Neutrophil (primary cell): ENCODE measurements around the gene RESP18.
A peak's percentile ranks its signal among the peaks of the same experiment; 100 is the strongest.

Experiments
- H3K27ac ChIP-seq: fragments of 200-600 bp; sonication (generic); 2 replicates; pipeline ENCODE4 v1.5.1; 2016; ENCODE audit warnings: mild to moderate bottlenecking, moderate library complexity
- H3K27me3 ChIP-seq: fragments of 200-600 bp; sonication (generic); 2 replicates; pipeline ENCODE4 v1.6.0; 2016; ENCODE audit warnings: mild to moderate bottlenecking
- H3K36me3 ChIP-seq: fragments of 200-600 bp; sonication (generic); 2 replicates; pipeline ENCODE4 v1.5.1; 2017
- H3K4me1 ChIP-seq, 2 experiments: fragments of 200-600 bp in 1 of 2; sonication (generic) in 1 of 2; 1 replicate in 1 of 2; 2 replicates in 1 of 2; pipeline versions ENCODE4 v1.5.1 to v1.6.1; 2013 to 2016; ENCODE audit warnings: low read depth in 1 of 2, low read length in 1 of 2, mild to moderate bottlenecking in 1 of 2, moderate library complexity in 1 of 2; ENCODE audit not compliant: control insufficient read depth in 1 of 2, insufficient read depth in 1 of 2
- H3K4me3 ChIP-seq, 2 experiments: fragments of 200-600 bp in 1 of 2; sonication (generic) in 1 of 2; 1 replicate in 1 of 2; 2 replicates in 1 of 2; pipeline ENCODE4 v1.5.1; 2013 to 2016; ENCODE audit warnings: low read depth in 1 of 2, low read length in 1 of 2, mild to moderate bottlenecking in 1 of 2, moderate library complexity in 1 of 2
- H3K9me3 ChIP-seq: fragments of 200-600 bp; sonication (generic); 2 replicates; pipeline ENCODE4 v1.5.1; 2016
- TF ChIP-seq, protein P1 (sequence below): fragments of 200-600 bp; sonication (generic); IDR thresholded peaks from 2 replicates; pipeline ENCODE4 v1.5.1; 2016; ENCODE audit warnings: antibody characterized with exemption

The RESP18 gene

DNA sequence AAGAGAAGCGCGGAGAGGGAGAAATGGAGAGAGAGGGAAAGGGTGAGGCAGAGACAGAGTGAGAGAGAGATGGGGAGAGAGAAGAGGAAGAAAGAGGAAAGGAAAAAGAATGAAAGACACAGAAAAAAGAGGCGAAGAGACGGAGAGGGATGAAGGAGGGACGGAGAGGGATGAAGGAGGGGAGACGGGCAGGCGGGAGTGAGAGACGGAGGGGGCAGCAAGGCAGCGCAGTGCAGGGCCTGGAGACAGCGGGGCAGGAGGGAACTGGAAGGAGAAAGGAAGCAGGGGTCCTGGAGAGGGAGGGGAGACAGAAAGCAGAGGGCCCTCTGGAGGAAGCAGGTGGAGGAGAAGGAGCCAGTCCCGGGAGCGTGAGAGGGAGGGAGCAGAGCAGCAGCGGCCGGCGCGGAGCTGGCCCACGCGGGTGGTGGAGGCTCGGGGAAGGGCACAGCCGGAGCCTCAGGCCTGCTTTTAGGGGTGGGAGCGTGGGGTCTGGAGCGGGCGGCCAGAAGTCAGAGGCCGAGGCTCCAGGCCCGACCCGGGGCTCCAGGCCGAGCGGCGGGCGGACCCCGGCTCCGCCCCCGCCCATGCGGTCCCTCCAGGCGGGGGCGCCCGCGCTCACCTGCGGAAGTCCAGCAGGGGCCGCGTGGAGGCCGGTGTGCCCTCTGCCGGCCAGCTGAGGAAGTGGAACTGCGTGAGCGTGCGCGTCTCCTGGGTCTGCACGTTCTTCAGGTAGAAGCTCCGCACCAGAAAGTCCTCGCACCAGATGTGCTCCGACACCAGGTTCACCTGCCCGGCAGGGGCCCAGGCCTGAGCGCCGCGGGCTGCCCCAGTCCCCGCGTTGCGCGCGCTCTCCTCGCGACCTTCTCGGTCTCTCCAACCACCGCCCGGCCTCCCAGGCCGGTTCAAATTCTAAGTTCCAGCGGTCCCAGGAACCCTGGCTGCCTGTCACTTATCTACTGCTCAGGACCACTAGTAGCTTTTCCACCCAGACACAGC is 37.9 kb downstream of the RESP18 start:
- Histone ChIP-seq H3K27me3 (peaks cover 94% of the 10 kb centered on the region), H3K36me3 (no peaks in the 10 kb centered on the region), H3K9me3 (no peaks in the 10 kb centered on the region), H3K4me3 (peak overlapping the region; percentile 66 to 85), H3K27ac (peak overlapping the region; percentile 44), H3K4me1 (peaks cover 11 to 16% of the 10 kb centered on the region in 2 experiments)
- TF ChIP-seq, protein P1, sequence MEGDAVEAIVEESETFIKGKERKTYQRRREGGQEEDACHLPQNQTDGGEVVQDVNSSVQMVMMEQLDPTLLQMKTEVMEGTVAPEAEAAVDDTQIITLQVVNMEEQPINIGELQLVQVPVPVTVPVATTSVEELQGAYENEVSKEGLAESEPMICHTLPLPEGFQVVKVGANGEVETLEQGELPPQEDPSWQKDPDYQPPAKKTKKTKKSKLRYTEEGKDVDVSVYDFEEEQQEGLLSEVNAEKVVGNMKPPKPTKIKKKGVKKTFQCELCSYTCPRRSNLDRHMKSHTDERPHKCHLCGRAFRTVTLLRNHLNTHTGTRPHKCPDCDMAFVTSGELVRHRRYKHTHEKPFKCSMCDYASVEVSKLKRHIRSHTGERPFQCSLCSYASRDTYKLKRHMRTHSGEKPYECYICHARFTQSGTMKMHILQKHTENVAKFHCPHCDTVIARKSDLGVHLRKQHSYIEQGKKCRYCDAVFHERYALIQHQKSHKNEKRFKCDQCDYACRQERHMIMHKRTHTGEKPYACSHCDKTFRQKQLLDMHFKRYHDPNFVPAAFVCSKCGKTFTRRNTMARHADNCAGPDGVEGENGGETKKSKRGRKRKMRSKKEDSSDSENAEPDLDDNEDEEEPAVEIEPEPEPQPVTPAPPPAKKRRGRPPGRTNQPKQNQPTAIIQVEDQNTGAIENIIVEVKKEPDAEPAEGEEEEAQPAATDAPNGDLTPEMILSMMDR, result peak; percentile 99

DNA sequence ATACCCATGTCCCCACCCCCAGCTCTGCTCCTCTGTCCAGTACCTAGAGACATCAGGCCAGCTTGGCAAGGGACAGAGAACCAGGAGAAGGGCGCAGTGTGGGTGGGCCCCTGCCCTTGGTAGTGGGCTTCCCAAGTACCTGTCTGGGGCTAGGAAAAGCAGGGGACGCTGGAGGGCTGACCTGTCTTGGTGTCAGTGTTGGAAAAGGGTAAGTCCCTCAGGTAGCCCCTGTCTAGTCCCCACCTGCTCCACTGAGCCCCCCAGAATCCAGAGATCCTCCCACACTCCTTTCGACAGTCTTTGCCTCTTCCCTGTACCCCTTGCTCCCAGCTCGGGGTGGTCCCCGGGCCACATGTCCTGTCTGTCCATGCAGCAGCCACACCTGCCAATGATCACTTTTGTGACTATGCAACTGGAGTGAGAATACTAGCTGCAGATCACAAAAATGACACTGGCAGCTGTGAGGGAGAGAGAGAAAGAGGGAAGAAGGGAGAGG is 38.8 kb downstream of the RESP18 start:
- TF ChIP-seq, protein P1, result no peak

GRCh38 chr2:219292616-219293015 is 39.9 kb downstream of the RESP18 start:
- no peak overlapping the region for H3K27ac ChIP-seq
- H3K4me1 ChIP-seq, result peaks cover 11% of the 10 kb centered on the region in 2 experiments
- TF ChIP-seq, protein P1, result no peak

More for the DNA sequence above, 38.8 kb downstream of the RESP18 start:
- H3K27me3 ChIP-seq, result peaks cover 87% of the 10 kb centered on the region
- H3K4me1 ChIP-seq, result peaks cover 11 to 14% of the 10 kb centered on the region in 2 experiments
- peak overlapping the region in 1 of 2 experiments; percentile 85 for H3K4me3 ChIP-seq
- H3K36me3 ChIP-seq, result no peaks in the 10 kb centered on the region
- H3K27ac ChIP-seq, result no peak overlapping the region
- no peaks in the 10 kb centered on the region for H3K9me3 ChIP-seq

GRCh38 chr2:219291910-219292490 is 40.5 kb downstream of the RESP18 start:
- peaks cover 71% of the 10 kb centered on the region for H3K27me3 ChIP-seq
- H3K36me3 ChIP-seq, result no peaks in the 10 kb centered on the region
- no peak overlapping the region for H3K27ac ChIP-seq
- H3K9me3 ChIP-seq, result no peaks in the 10 kb centered on the region
- H3K4me3 ChIP-seq, result no peak overlapping the region
- TF ChIP-seq, protein P1, result no peak
- H3K4me1 ChIP-seq, result peaks cover 11% of the 10 kb centered on the region in 2 experiments

More at GRCh38 chr2:219292616-219293015, 39.9 kb downstream of the RESP18 start:
- Histone ChIP-seq H3K4me3 (no peak overlapping the region), H3K27me3 (peaks cover 75% of the 10 kb centered on the region), H3K9me3 (no peaks in the 10 kb centered on the region), H3K36me3 (no peaks in the 10 kb centered on the region)

DNA sequence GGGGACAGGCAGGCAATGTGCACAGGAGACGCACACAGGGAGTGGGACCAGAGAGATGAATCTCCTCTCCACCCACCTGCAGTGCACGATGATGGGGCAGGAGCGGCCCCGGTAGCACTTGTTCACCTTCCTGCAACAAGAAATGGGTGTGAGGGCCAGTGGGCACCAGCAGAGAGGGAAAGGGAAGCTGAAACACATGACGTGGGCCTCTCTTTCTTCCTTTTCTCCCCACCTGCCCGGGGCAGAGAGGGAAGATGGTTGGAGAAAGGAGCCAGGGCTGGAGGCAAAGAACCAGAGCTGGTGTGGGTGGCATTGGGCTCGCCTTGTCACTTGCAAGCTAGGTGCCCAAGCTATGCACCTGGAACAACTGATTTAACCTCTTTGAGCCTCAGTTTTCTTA is 41.1 kb downstream of the RESP18 start:
- Histone ChIP-seq H3K4me3 (no peak overlapping the region), H3K9me3 (no peaks in the 10 kb centered on the region), H3K27me3 (peaks cover 65% of the 10 kb centered on the region), H3K27ac (no peak overlapping the region), H3K36me3 (peaks cover 6% of the 10 kb centered on the region), H3K4me1 (peaks cover 11% of the 10 kb centered on the region in 2 experiments)
- TF ChIP-seq, protein P1, result no peak
